Measurements from ENCODE around the gene NXF2.
"Not testable (repeated sequence)": the region's sequence is repeated elsewhere in the genome, so short reads cannot be mapped to it uniquely, and the experiment has no call there.

NXF2 gene

GRCh38 chrX:102246893-102247292 is at the start of gene NXF2:
Gene NXF2, plus strand, starts transcription at chrX:102247167. Its CDS starts 59,912 bp downstream, at chrX:102307079.
- not testable (repeated sequence) for DNase-seq

GRCh38 chrX:102207940-102208339 is 39.0 kb upstream of the NXF2 start:
- DNase-seq: not testable (repeated sequence)

- DNase-seq: not testable (repeated sequence)
These were observed 32.0 kb upstream of the NXF2 start, which contains the start of gene TCP11X1 for GRCh38 chrX:102214986-102215385. Gene TCP11X1, plus strand, starts transcription at chrX:102215301.

GRCh38 chrX:102216497-102216896 is 30.5 kb upstream of the NXF2 start:
- DNase-seq: not testable (repeated sequence)

GRCh38 chrX:102235678-102236077 is 11.3 kb upstream of the NXF2 start:
- not testable (repeated sequence) for DNase-seq

GRCh38 chrX:102240265-102240664 is 6.7 kb upstream of the NXF2 start:
- not testable (repeated sequence) for DNase-seq

- not testable (repeated sequence) for DNase-seq
These were observed 25.3 kb downstream of the NXF2 start for GRCh38 chrX:102272231-102272630.

GRCh38 chrX:102338162-102338561 is 91.2 kb downstream of the NXF2 start:
- no peak for DNase-seq

- DNase-seq: no peak
These were observed 92.6 kb downstream of the NXF2 start for GRCh38 chrX:102339312-102340298.

- DNase-seq: no peak
These were observed 94.9 kb downstream of the NXF2 start for GRCh38 chrX:102341867-102342266.

- no peak for DNase-seq
These were observed 98.9 kb downstream of the NXF2 start for GRCh38 chrX:102345916-102346315.

Measured in stimulated activated naive CD4-positive, alpha-beta T cell treated with Interleukin-2 at 50 U/mL for 16 hours (primary cell).